K562 (cell line): ENCODE data around the gene MEX3A. TPM values are rescaled to one million over a fixed set of nuclear protein-coding genes. Genes with fewer than 3 reads are reported as not detected.

Experiments
- ATAC-seq: fragments of 200-7000 bp; cut with Tn5 transposase; 3 replicates; pipeline ENCODE4 v1.9.1; 2020; ENCODE audit warnings: moderate library complexity
- BruUV-seq: library from RNA; stranded (reverse); fragments of 400-500 nt; replicated peaks from 2 replicates; lab custom pipeline; 2021; lab: Mats Ljungman, UMichigan
- CTCF ChIA-PET: fragments of 300-600 bp; formaldehyde crosslinking; extraction: SDS; loops from one replicate; lab custom pipeline; 2021; ENCODE audit warnings: low intra/inter-chr PET ratio; lab: Yijun Ruan, JAX
- POLR2A ChIA-PET: fragments of 300-600, 350-650 bp; sonication (Branson Sonifier 250); formaldehyde crosslinking; extraction: SDS; loops from one replicate; lab custom pipeline; 2021; ENCODE audit warnings: antibody characterized with exemption, inconsistent platforms; lab: Yijun Ruan, JAX
- DNase-seq, 4 experiments: peaks; one replicate each; pipeline versions ENCODE4 v3.0.0 to v3.0.0-alpha.2; 2011 to 2018; ENCODE audit warnings: low spot score in 3 of 4, mixed read lengths in 3 of 4; ENCODE audit errors: extremely low read depth in 1 of 4
- FAIRE-seq: peaks from 2 replicates; lab custom pipeline; 2011; peaks lifted over from hg19 to GRCh38; lab: Jason Lieb, UNC
- H2AFZ ChIP-seq: 2 replicates; pipeline ENCODE4 v1.6.0; 2011; ENCODE audit warnings: low read depth, low read length, control low read depth, inconsistent platforms
- H3K27ac ChIP-seq: fragments of 200-600 bp; 3 replicates; pipeline ENCODE4 v1.8.0; 2011; ENCODE audit warnings: low read depth, mild to moderate bottlenecking, control low read depth, inconsistent platforms, low read length, moderate library complexity, mixed read lengths; ENCODE audit errors: extremely low read depth
- H3K27me3 ChIP-seq, 2 experiments: fragments of 300-600 bp in 1 of 2; 2 replicates in 1 of 2; 3 replicates in 1 of 2; pipeline versions ENCODE4 v1.6.0 to v1.8.0; 2011; ENCODE audit warnings: inconsistent platforms in 2 of 2, low read length in 2 of 2, mild to moderate bottlenecking in 1 of 2, mixed read lengths in 1 of 2, moderate library complexity in 1 of 2; ENCODE audit not compliant: control insufficient read depth in 2 of 2, insufficient read depth in 2 of 2
- H3K36me3 ChIP-seq: fragments of 300-600 bp; 3 replicates; pipeline ENCODE4 v1.8.0; 2011; ENCODE audit warnings: mild to moderate bottlenecking, low read length, inconsistent platforms; ENCODE audit not compliant: control insufficient read depth, insufficient read depth
- H3K4me1 ChIP-seq, 2 experiments: fragments of 200-600 bp in 1 of 2; replicated peaks in 1 of 2; 2 replicates in 1 of 2; 3 replicates in 1 of 2; pipeline versions ENCODE4 v1.5.1 to v1.8.0; 2011; ENCODE audit warnings: inconsistent platforms in 2 of 2, low read length in 2 of 2, mild to moderate bottlenecking in 1 of 2, mixed read lengths in 1 of 2, moderate library complexity in 1 of 2; ENCODE audit not compliant: control insufficient read depth in 2 of 2, insufficient read depth in 2 of 2
- H3K4me2 ChIP-seq: 2 replicates; pipeline ENCODE4 v1.6.1; 2011; ENCODE audit warnings: low read length, control low read depth, inconsistent platforms, mixed read lengths; ENCODE audit not compliant: insufficient read depth
- H3K4me3 ChIP-seq: fragments of 200-600 bp; sonication (generic), shearing (Covaris generic); 2 replicates; pipeline ENCODE4 v1.5.1; 2016; ENCODE audit warnings: control low read depth, inconsistent platforms
- H3K79me2 ChIP-seq: fragments of 200-600 bp; 3 replicates; pipeline ENCODE4 v1.8.0; 2011; ENCODE audit warnings: low read length, inconsistent platforms; ENCODE audit not compliant: control insufficient read depth, insufficient read depth
- H3K9ac ChIP-seq, 2 experiments: 2 replicates each; pipeline versions ENCODE4 v1.6.0 to v1.6.1; 2011; ENCODE audit warnings: low read depth in 2 of 2, low read length in 2 of 2, control low read depth in 1 of 2, inconsistent platforms in 1 of 2, mild to moderate bottlenecking in 1 of 2, mixed read lengths in 1 of 2; ENCODE audit not compliant: insufficient read depth in 1 of 2
- H3K9me1 ChIP-seq: one replicate; pipeline ENCODE4 v1.6.0; 2011; ENCODE audit warnings: inconsistent platforms, mild to moderate bottlenecking, low read length, moderate library complexity; ENCODE audit not compliant: control insufficient read depth, insufficient read depth
- H3K9me3 ChIP-seq: replicated peaks from 2 replicates; pipeline ENCODE4 v1.5.1; 2011; ENCODE audit warnings: low read depth, low read length, inconsistent platforms; ENCODE audit not compliant: control insufficient read depth, insufficient read depth
- H4K20me1 ChIP-seq: replicated peaks from 2 replicates; pipeline ENCODE4 v1.6.1; 2011; ENCODE audit warnings: low read length, inconsistent platforms, mixed read lengths; ENCODE audit not compliant: control insufficient read depth, insufficient read depth
- ELF2 ChIP-seq: fragments of 250-450 bp; sonication (Bioruptor Pico); IDR thresholded peaks from 2 replicates; pipeline ENCODE4 v1.5.0; 2021; ENCODE audit warnings: mild to moderate bottlenecking
- RBFOX2 ChIP-seq: fragments of 200-400 bp; formaldehyde crosslinking; IDR thresholded peaks from 2 replicates; pipeline ENCODE4 v1.6.1; 2017; ENCODE audit warnings: low read depth, mild to moderate bottlenecking, low read length, moderate library complexity
- STAT5A ChIP-seq: IDR thresholded peaks from 2 replicates; pipeline ENCODE4 v1.6.1; 2012; ENCODE audit warnings: low read length, inconsistent platforms, borderline replicate concordance
- TCF7 ChIP-seq: sonication (generic); IDR thresholded peaks from 2 replicates; pipeline ENCODE4 v1.6.1; 2016; ENCODE audit warnings: antibody characterized with exemption, borderline replicate concordance
- ZNF174 ChIP-seq: fragments of 250-450 bp; sonication (Bioruptor Pico); IDR thresholded peaks from 2 replicates; pipeline ENCODE4 v1.4.0; 2020; ENCODE audit warnings: mild to moderate bottlenecking
- ZNF407 ChIP-seq: fragments of 450-650 bp; IDR thresholded peaks from 2 replicates; pipeline ENCODE4 v1.6.1; 2016; ENCODE audit warnings: low read depth
- WGBS: fragments of 100-300 bp; shearing (Covaris generic); methylation state at CpG from one replicate; pipeline ENCODE4 v1.1.6; 2016; ENCODE audit warnings: low coverage, mixed read lengths; ENCODE audit not compliant: insufficient coverage; ENCODE audit errors: missing lambda C conversion rate; 5-methylcytosine and 5-hydroxymethylcytosine counted together
- in situ Hi-C: fragments of 300-500 bp; cut with MboI; formaldehyde crosslinking; loops from 4 replicates; pipeline ENCODE4 v1.15.0; 2018; ENCODE audit warnings: inconsistent platforms, mixed read lengths
- intact Hi-C: fragments of 100-400 bp; cut with micrococcal nuclease; formaldehyde crosslinking; loops from 2 replicates; pipeline ENCODE4 v1.14.2; 2022
- polyA plus RNA-seq, 8 experiments: library from polyadenylated mRNA; depleted of rRNA in 4 of 8; stranded (reverse) in 5 of 8; unstranded in 3 of 8; fragments of >200 nt; fragmentation: Nextera tagmentation in 2 of 8; fragmentation: Illumina TruSeq in 1 of 8; extraction: Ambion mirVana in 2 of 8; extraction: Trizol in 1 of 8; gene quantifications; 2 replicates each; pipeline versions ENCODE4 v1.2.1 to v1.2.3, GENCODE V29; 2011 to 2014; ENCODE audit warnings: inconsistent platforms in 1 of 8, missing spikeins in 1 of 8
- total RNA-seq, 7 experiments: library from RNA; depleted of rRNA in 6 of 7; stranded (reverse); fragments of >200 nt in 6 of 7; fragmentation: Illumina TruSeq in 2 of 7; extraction: Trizol in 2 of 7; gene quantifications; 2 replicates each; pipeline versions ENCODE4 v1.2.1 to v1.2.3, GENCODE V29; 2011 to 2021; ENCODE audit warnings: low replicate concordance in 1 of 7
- TF ChIP-seq, protein P1 (sequence below): sonication (generic); formaldehyde crosslinking; IDR thresholded peaks from 2 replicates; pipeline ENCODE4 v1.8.1; 2023; ENCODE audit warnings: mild to moderate bottlenecking, missing genetic modification reagents

The MEX3A gene
- total and polyA plus RNA-seq, 9 of the 15 experiments (the other 6 are each of a cell fraction or from before 2014, with no cell fraction given): 0.36 to 13.7 (median 5.2) TPM

GRCh38 chr1:156076609-156077429 lies 5.4 kb downstream of the MEX3A start:
- Histone ChIP-seq H3K9ac (peak overlapping the region in 1 of 2 experiments; percentile 59; a peak in 1 of 4 replicates), H3K4me2 (no peak overlapping the region), H3K9me3 (no peaks in the 10 kb centered on the region), H3K4me1 (peaks cover 17 to 27% of the 10 kb centered on the region in 2 experiments; a peak in 4 of 5 replicates), H3K36me3 (peaks cover 25% of the 10 kb centered on the region; the same call in 1 of the 3 replicates), H3K9me1 (peaks cover 2% of the 10 kb centered on the region), H3K79me2 (peaks cover 14% of the 10 kb centered on the region), H4K20me1 (no peaks in the 10 kb centered on the region), H3K27me3 (no peaks in the 10 kb centered on the region), H3K4me3 (no peak overlapping the region), H2AFZ (no peak overlapping the region), H3K27ac (no peak overlapping the region)
- intact Hi-C loops: no loop called here
- BruUV-seq: no TSS peak
- no peak for DNase-seq
- ChIA-PET CTCF (no interaction called here), POLR2A (no interaction called here)
- TF ChIP-seq, protein P1, sequence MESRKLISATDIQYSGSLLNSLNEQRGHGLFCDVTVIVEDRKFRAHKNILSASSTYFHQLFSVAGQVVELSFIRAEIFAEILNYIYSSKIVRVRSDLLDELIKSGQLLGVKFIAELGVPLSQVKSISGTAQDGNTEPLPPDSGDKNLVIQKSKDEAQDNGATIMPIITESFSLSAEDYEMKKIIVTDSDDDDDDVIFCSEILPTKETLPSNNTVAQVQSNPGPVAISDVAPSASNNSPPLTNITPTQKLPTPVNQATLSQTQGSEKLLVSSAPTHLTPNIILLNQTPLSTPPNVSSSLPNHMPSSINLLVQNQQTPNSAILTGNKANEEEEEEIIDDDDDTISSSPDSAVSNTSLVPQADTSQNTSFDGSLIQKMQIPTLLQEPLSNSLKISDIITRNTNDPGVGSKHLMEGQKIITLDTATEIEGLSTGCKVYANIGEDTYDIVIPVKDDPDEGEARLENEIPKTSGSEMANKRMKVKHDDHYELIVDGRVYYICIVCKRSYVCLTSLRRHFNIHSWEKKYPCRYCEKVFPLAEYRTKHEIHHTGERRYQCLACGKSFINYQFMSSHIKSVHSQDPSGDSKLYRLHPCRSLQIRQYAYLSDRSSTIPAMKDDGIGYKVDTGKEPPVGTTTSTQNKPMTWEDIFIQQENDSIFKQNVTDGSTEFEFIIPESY: peak; percentile 75
- no peak for TF ChIP-seq ZNF407
- TF ChIP-seq TCF7: no peak
- TF ChIP-seq ELF2: no peak
- no peak for TF ChIP-seq STAT5A
- peak; percentile 31; the same call in 1 of the 2 replicates for TF ChIP-seq RBFOX2
- no peak for TF ChIP-seq ZNF174 (CRISPR knock-in tag)
- no peak for FAIRE-seq
- 93% methylated on average over 38 of the region's 73 CpGs for WGBS
- in situ Hi-C loops: no loop called here
- ATAC-seq: no peak
